Keratinocyte (primary cell): ENCODE data around the gene KCNQ2.

Experiments used
- EZH2 ChIP-seq: IDR thresholded peaks from one replicate; pipeline ENCODE4 v1.6.1; 2012; ENCODE audit warnings: inconsistent platforms, mild to moderate bottlenecking, low read length, moderate library complexity
- TF ChIP-seq, protein P1 (sequence below), 3 experiments: IDR thresholded peaks in 1 of 3; conservative IDR thresholded peaks in 1 of 3; optimal IDR thresholded peaks in 1 of 3; 2 replicates in 2 of 3; 3 replicates in 1 of 3; pipeline versions ENCODE3 to v1.5.1; 2011; ENCODE audit warnings: low read length in 3 of 3, mild to moderate bottlenecking in 3 of 3, moderate library complexity in 2 of 3, control low read depth in 1 of 3, inconsistent platforms in 1 of 3; ENCODE audit not compliant: insufficient read depth in 2 of 3; ENCODE audit errors: extremely low read depth in 1 of 3

GRCh38 chr20:63408684-63409046 is 63.8 kb downstream of the KCNQ2 start:
- TF ChIP-seq, protein P1, sequence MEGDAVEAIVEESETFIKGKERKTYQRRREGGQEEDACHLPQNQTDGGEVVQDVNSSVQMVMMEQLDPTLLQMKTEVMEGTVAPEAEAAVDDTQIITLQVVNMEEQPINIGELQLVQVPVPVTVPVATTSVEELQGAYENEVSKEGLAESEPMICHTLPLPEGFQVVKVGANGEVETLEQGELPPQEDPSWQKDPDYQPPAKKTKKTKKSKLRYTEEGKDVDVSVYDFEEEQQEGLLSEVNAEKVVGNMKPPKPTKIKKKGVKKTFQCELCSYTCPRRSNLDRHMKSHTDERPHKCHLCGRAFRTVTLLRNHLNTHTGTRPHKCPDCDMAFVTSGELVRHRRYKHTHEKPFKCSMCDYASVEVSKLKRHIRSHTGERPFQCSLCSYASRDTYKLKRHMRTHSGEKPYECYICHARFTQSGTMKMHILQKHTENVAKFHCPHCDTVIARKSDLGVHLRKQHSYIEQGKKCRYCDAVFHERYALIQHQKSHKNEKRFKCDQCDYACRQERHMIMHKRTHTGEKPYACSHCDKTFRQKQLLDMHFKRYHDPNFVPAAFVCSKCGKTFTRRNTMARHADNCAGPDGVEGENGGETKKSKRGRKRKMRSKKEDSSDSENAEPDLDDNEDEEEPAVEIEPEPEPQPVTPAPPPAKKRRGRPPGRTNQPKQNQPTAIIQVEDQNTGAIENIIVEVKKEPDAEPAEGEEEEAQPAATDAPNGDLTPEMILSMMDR (optimal IDR thresholded peaks at IDR 0.05 in 1 of 3, IDR thresholded peaks at IDR 0.05 in 1 of 3, conservative IDR thresholded peaks at IDR 0.05 in 1 of 3; ENCODE audit: extremely low read depth in 1 of 3, insufficient read depth in 2 of 3, low read length in 3 of 3): no peak
- no peak for TF ChIP-seq EZH2
